ENCODE measurements around the gene MTF1. TPM values are rescaled to one million over a fixed set of nuclear protein-coding genes. Genes with fewer than 3 reads are reported as not detected.

MTF1 gene
- total RNA-seq, 1 experiment from 2014 or later, result 21.2 TPM

DNA sequence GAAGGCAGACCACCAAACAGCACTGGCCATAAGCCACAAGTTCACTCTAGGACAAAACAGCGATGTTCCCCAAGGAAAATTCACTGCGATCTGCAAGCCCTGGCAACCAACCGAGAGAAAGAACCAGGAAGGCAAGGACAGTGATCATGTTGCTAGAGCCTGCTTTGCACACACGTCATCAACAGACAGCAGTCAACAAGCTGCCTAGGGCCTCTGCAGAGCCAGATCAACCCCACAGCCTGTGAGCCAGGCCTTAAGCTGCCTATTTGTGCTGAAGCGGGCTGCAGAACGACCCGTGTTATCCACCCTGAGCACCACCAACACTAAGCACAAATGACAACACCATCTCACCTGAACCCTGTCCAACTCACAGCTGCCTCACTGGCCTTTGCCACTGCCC lies 45.1 kb downstream of the MTF1 start:
- DNase-seq (ENCODE audit: low read depth, low spot score) (no peak), ATAC-seq (no peak)
- ChIA-PET POLR2A (no interaction called here), CTCF (no interaction called here), RAD21 (ENCODE audit: low non-redundant PET in 1 of 2, low total read pairs in 2 of 2, uncharacterized antibody in 2 of 2, unreplicated experiment in 2 of 2) (no interaction called here)
- intact Hi-C loops (cut with micrococcal nuclease), result loop anchor here (5.0 kb wide), 1 partner anchor 163 kb away; no protein-coding TSS in a partner anchor
- H3K79me2 ChIP-seq (ENCODE audit: insufficient read depth, low read length), result peaks cover 16% of the 10 kb centered on the region
- H3K4me3 ChIP-seq (replicated peaks in 1 of 2; ENCODE audit: low read depth in 1 of 2, low read length in 2 of 2), result no peak overlapping the region
- no peak overlapping the region for H3K27ac ChIP-seq (ENCODE audit: low read depth, low read length)
- no peaks in the 10 kb centered on the region for H3K9me3 ChIP-seq (ENCODE audit: control insufficient read depth in 1 of 2, insufficient read depth in 1 of 2, low read depth in 1 of 2, low read length in 2 of 2)
- TF ChIP-seq EZH2 (IDR thresholded peaks at IDR 0.05), result no peak
- TF ChIP-seq CEBPB (IDR thresholded peaks at IDR 0.05; ENCODE audit: low read depth), result no peak
- TF ChIP-seq EGR1 (IDR thresholded peaks at IDR 0.05; ENCODE audit: low read depth), result no peak
- no peak for TF ChIP-seq FOSL1 (IDR thresholded peaks at IDR 0.05; ENCODE audit: low read depth)
- no peak for TF ChIP-seq JUND (IDR thresholded peaks at IDR 0.05)
- TF ChIP-seq ZFX (IDR thresholded peaks at IDR 0.05), result no peak
- TF ChIP-seq EZH2phosphoT487 (IDR thresholded peaks at IDR 0.05; ENCODE audit: borderline replicate concordance), result no peak
- TF ChIP-seq SRF (IDR thresholded peaks at IDR 0.05; ENCODE audit: low read depth), result no peak
- TF ChIP-seq POLR2AphosphoS5 (IDR thresholded peaks at IDR 0.05; ENCODE audit: low read depth, low read length), result no peak
- TF ChIP-seq, protein P1, sequence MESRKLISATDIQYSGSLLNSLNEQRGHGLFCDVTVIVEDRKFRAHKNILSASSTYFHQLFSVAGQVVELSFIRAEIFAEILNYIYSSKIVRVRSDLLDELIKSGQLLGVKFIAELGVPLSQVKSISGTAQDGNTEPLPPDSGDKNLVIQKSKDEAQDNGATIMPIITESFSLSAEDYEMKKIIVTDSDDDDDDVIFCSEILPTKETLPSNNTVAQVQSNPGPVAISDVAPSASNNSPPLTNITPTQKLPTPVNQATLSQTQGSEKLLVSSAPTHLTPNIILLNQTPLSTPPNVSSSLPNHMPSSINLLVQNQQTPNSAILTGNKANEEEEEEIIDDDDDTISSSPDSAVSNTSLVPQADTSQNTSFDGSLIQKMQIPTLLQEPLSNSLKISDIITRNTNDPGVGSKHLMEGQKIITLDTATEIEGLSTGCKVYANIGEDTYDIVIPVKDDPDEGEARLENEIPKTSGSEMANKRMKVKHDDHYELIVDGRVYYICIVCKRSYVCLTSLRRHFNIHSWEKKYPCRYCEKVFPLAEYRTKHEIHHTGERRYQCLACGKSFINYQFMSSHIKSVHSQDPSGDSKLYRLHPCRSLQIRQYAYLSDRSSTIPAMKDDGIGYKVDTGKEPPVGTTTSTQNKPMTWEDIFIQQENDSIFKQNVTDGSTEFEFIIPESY (IDR thresholded peaks at IDR 0.05; ENCODE audit: extremely low read depth, insufficient replicate concordance, low read length), result no peak
- TF ChIP-seq TCF7L2 (IDR thresholded peaks at IDR 0.05; ENCODE audit: borderline replicate concordance, extremely low read depth, insufficient read depth, insufficient read length), result no peak
- TF ChIP-seq ZNF274 (IDR thresholded peaks at IDR 0.05; ENCODE audit: low read depth, low read length), result no peak
- TF ChIP-seq ELF1 (IDR thresholded peaks at IDR 0.05; ENCODE audit: borderline replicate concordance, low read depth), result no peak
- TF ChIP-seq YY1 (IDR thresholded peaks at IDR 0.05; ENCODE audit: extremely low read depth, insufficient replicate concordance, low read depth, low read length), result no peak
- no peak for TF ChIP-seq MAX (IDR thresholded peaks at IDR 0.05)
- TF ChIP-seq REST (IDR thresholded peaks at IDR 0.05; ENCODE audit: low read depth), result no peak
- TF ChIP-seq SP1 (IDR thresholded peaks at IDR 0.05; ENCODE audit: low read depth), result no peak
- no peak for TF ChIP-seq POLR2A (IDR thresholded peaks at IDR 0.05; ENCODE audit: borderline replicate concordance, extremely low read depth, insufficient read depth, insufficient read length)
- TF ChIP-seq RAD21 (IDR thresholded peaks at IDR 0.05; ENCODE audit: low read depth), result no peak
- no peak for TF ChIP-seq SIN3A (IDR thresholded peaks at IDR 0.05; ENCODE audit: low read depth)
- H3K27me3 ChIP-seq (ENCODE audit: insufficient read depth, low read length), result no peaks in the 10 kb centered on the region
- no peaks in the 10 kb centered on the region for H3K9me2 ChIP-seq (ENCODE audit: insufficient read depth)
- peaks cover 7 to 22% of the 10 kb centered on the region in 2 experiments for H3K4me1 ChIP-seq (ENCODE audit: control insufficient read depth in 1 of 2, insufficient read depth in 2 of 2, low read length in 2 of 2)
- H3K36me3 ChIP-seq (ENCODE audit: control insufficient read depth in 1 of 2, insufficient read depth in 2 of 2, low read length in 2 of 2), result peaks cover 9 to 12% of the 10 kb centered on the region in 2 experiments; a peak in 3 of 4 replicates
- H3K4me2 ChIP-seq (ENCODE audit: low read length), result no peak overlapping the region
- H3K9ac ChIP-seq (ENCODE audit: low read length), result no peak overlapping the region
- no peaks in the 10 kb centered on the region; the same call in 1 of the 2 replicates for H4K20me1 ChIP-seq (ENCODE audit: insufficient read depth)
- no peak overlapping the region for H2AFZ ChIP-seq (ENCODE audit: low read depth, low read length, poor library complexity, severe bottlenecking)
- no TSS peak for BruUV-seq (replicated peaks)
